ENCODE results near the gene ZBTB16.

Gene ZBTB16

DNA sequence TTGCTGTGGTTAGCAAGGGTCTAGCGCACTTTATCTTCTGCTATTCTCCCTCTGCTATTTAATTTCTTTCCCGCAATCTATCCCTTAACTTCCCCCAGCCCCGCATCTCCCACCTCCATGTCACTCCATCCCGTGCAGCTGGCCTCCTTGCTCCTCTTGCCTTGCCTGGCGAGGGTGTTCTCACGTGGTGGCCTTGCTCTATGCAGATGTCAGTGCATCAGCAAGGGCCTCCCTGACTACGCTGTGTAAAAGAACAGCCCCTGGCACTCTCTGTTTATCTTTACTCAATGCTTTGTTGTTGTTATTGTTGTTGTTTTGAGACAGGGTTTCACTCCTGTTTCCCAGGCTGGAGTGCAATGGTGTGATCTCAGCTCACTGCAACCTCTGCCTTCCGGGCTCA lies 122.2 kb downstream of the ZBTB16 start:
- Mint-ChIP-seq H3K27ac (no peak overlapping the region), H3K9me3 (peaks cover 6% of the 10 kb centered on the region), H3K27me3 (ENCODE audit: low read depth, poor library complexity) (peaks cover 7% of the 10 kb centered on the region), H3K4me3 (no peak overlapping the region), H3K4me1 (peaks cover 62% of the 10 kb centered on the region), H3K36me3 (ENCODE audit: low read depth) (peaks cover 19% of the 10 kb centered on the region)
- DNase-seq: no peak
- no peak for TF ChIP-seq CTCF (IDR thresholded peaks at IDR 0.05)

GRCh38 chr11:114182471-114183043 lies 123.0 kb downstream of the ZBTB16 start:
- TF ChIP-seq CTCF (IDR thresholded peaks at IDR 0.05): no peak
- H3K4me1 Mint-ChIP-seq: peaks cover 59% of the 10 kb centered on the region
- H3K27ac Mint-ChIP-seq: peak overlapping the region; percentile 94
- peaks cover 7% of the 10 kb centered on the region for H3K27me3 Mint-ChIP-seq (ENCODE audit: low read depth, poor library complexity)
- DNase-seq: no peak
- no peak overlapping the region for H3K4me3 Mint-ChIP-seq
- H3K36me3 Mint-ChIP-seq (ENCODE audit: low read depth): peaks cover 27% of the 10 kb centered on the region
- H3K9me3 Mint-ChIP-seq: peaks cover 14% of the 10 kb centered on the region

GRCh38 chr11:114183044-114183511 lies 123.6 kb downstream of the ZBTB16 start:
- Mint-ChIP-seq H3K27ac (peak overlapping the region; percentile 94), H3K4me1 (peaks cover 54% of the 10 kb centered on the region), H3K9me3 (peaks cover 17% of the 10 kb centered on the region), H3K4me3 (no peak overlapping the region), H3K27me3 (ENCODE audit: low read depth, poor library complexity) (peaks cover 7% of the 10 kb centered on the region), H3K36me3 (ENCODE audit: low read depth) (peaks cover 32% of the 10 kb centered on the region)
- TF ChIP-seq CTCF (IDR thresholded peaks at IDR 0.05): no peak
- DNase-seq: no peak

DNA sequence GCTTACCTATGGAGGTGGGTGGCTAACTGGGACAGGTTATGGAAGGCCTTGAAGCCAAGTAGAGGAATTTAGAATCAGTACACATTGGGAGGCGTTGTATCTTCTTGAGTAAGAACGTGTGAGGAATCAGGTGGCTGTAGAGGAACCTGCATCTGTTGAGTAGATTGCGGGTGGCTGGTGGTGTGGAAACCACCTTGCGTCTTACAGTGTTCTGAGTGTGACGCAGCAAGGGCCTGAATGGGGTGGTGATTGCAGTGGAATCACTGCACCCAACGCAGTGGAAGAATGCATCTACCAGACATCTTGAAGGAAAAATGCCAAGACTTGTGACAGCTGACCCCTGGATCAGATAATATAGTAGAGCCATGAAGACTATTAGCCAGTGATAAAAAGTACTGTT lies 125.9 kb downstream of the ZBTB16 start:
- peaks cover 56% of the 10 kb centered on the region for H3K36me3 Mint-ChIP-seq (ENCODE audit: low read depth)
- DNase-seq: no peak
- no peaks in the 10 kb centered on the region for H3K27me3 Mint-ChIP-seq (ENCODE audit: low read depth, poor library complexity)
- H3K4me3 Mint-ChIP-seq: no peak overlapping the region
- peaks cover 38% of the 10 kb centered on the region for H3K9me3 Mint-ChIP-seq
- no peak overlapping the region for H3K27ac Mint-ChIP-seq
- H3K4me1 Mint-ChIP-seq: peaks cover 30% of the 10 kb centered on the region
- no peak for TF ChIP-seq CTCF (IDR thresholded peaks at IDR 0.05)

GRCh38 chr11:114187173-114187572 lies 127.7 kb downstream of the ZBTB16 start:
- H3K36me3 Mint-ChIP-seq (ENCODE audit: low read depth): peaks cover 73% of the 10 kb centered on the region
- no peak for TF ChIP-seq CTCF (IDR thresholded peaks at IDR 0.05)
- no peaks in the 10 kb centered on the region for H3K27me3 Mint-ChIP-seq (ENCODE audit: low read depth, poor library complexity)
- H3K4me1 Mint-ChIP-seq: peaks cover 27% of the 10 kb centered on the region
- H3K9me3 Mint-ChIP-seq: peaks cover 55% of the 10 kb centered on the region
- H3K27ac Mint-ChIP-seq: peak overlapping the region; percentile 59
- no peak overlapping the region for H3K4me3 Mint-ChIP-seq
- no peak for DNase-seq
